Osteoblast (primary cell): ENCODE results near the gene FAM120A. TPM values are rescaled to one million over a fixed set of nuclear protein-coding genes. Genes with fewer than 3 reads are reported as not detected.

Experiments
- DNase-seq: peaks from one replicate; pipeline ENCODE4 v3.0.0; 2011; ENCODE audit warnings: low spot score, mixed read lengths; ENCODE audit not compliant: insufficient read length; ENCODE audit errors: missing footprints
- H2AFZ ChIP-seq: 2 replicates; pipeline ENCODE4 v1.6.0; 2011; ENCODE audit warnings: mild to moderate bottlenecking, low read length
- H3K27ac ChIP-seq: 2 replicates; pipeline ENCODE4 v1.5.1; 2011; ENCODE audit warnings: mild to moderate bottlenecking, low read depth, low read length, moderate library complexity
- H3K27me3 ChIP-seq: 2 replicates; pipeline ENCODE4 v1.6.0; 2012; ENCODE audit warnings: mild to moderate bottlenecking, control low read depth, inconsistent platforms, low read length, moderate library complexity; ENCODE audit not compliant: insufficient read depth
- H3K36me3 ChIP-seq: 2 replicates; pipeline ENCODE4 v1.5.1; 2011; ENCODE audit warnings: mild to moderate bottlenecking, low read length, control low read depth, moderate library complexity; ENCODE audit not compliant: insufficient read depth
- H3K4me1 ChIP-seq: 2 replicates; pipeline ENCODE4 v1.5.1; 2011; ENCODE audit warnings: mild to moderate bottlenecking, low read length, control low read depth, moderate library complexity; ENCODE audit not compliant: insufficient read depth
- H3K4me2 ChIP-seq: 2 replicates; pipeline ENCODE4 v1.6.0; 2011; ENCODE audit warnings: mild to moderate bottlenecking, low read length; ENCODE audit not compliant: insufficient read depth
- H3K4me3 ChIP-seq: fragments of 200-600 bp; sonication (generic); 3 replicates; pipeline ENCODE4 v1.5.1; 2012; ENCODE audit warnings: mild to moderate bottlenecking, low read length, inconsistent platforms; ENCODE audit not compliant: insufficient read depth
- H3K79me2 ChIP-seq: 2 replicates; pipeline ENCODE4 v1.6.0; 2012; ENCODE audit warnings: mild to moderate bottlenecking, low read length, control low read depth, inconsistent platforms; ENCODE audit not compliant: insufficient read depth
- H3K9me3 ChIP-seq: 2 replicates; pipeline ENCODE4 v1.5.1; 2011; ENCODE audit warnings: low read depth, low read length, control low read depth
- H4K20me1 ChIP-seq: 2 replicates; pipeline ENCODE4 v1.6.0; 2012; ENCODE audit warnings: mild to moderate bottlenecking, low read length, control low read depth; ENCODE audit not compliant: insufficient read depth
- CTCF ChIP-seq: IDR thresholded peaks from 2 replicates; pipeline ENCODE4 v1.5.1; 2011; ENCODE audit warnings: mild to moderate bottlenecking, low read depth, low read length, moderate library complexity; ENCODE audit errors: extremely low read depth
- total RNA-seq: library from RNA; depleted of rRNA; stranded (reverse); fragments of >200 nt; gene quantifications from 2 replicates; pipeline ENCODE4 v1.2.3, GENCODE V29; 2012

The FAM120A gene
- total RNA-seq, 1 donor: 136 TPM

- Histone ChIP-seq H3K79me2 (peaks cover 91% of the 10 kb centered on the region), H3K9me3 (no peaks in the 10 kb centered on the region), H3K36me3 (no peaks in the 10 kb centered on the region), H2AFZ (no peak overlapping the region), H3K27ac (no peak overlapping the region), H3K27me3 (no peaks in the 10 kb centered on the region), H3K4me3 (no peak overlapping the region), H3K4me2 (no peak overlapping the region), H3K4me1 (peaks cover 8% of the 10 kb centered on the region), H4K20me1 (peaks cover 76% of the 10 kb centered on the region)
- no peak for DNase-seq
- TF ChIP-seq CTCF: no peak
Observed at GRCh38 chr9:93590609-93591234, 139.2 kb downstream of the FAM120A start.

- Histone ChIP-seq H2AFZ (no peak overlapping the region), H3K4me2 (no peak overlapping the region), H3K4me1 (peaks cover 8% of the 10 kb centered on the region), H4K20me1 (peaks cover 74% of the 10 kb centered on the region), H3K79me2 (peaks cover 89% of the 10 kb centered on the region), H3K36me3 (no peaks in the 10 kb centered on the region), H3K27ac (no peak overlapping the region), H3K4me3 (no peak overlapping the region), H3K27me3 (no peaks in the 10 kb centered on the region), H3K9me3 (no peaks in the 10 kb centered on the region)
- TF ChIP-seq CTCF: no peak
- no peak for DNase-seq
Observed at GRCh38 chr9:93591301-93592007, 140.0 kb downstream of the FAM120A start.

GRCh38 chr9:93592008-93592642 is 140.6 kb downstream of the FAM120A start:
- Histone ChIP-seq H3K4me2 (no peak overlapping the region), H3K9me3 (no peaks in the 10 kb centered on the region), H3K79me2 (peaks cover 84% of the 10 kb centered on the region), H3K4me3 (no peak overlapping the region), H3K27ac (no peak overlapping the region), H3K27me3 (no peaks in the 10 kb centered on the region), H3K4me1 (peaks cover 8% of the 10 kb centered on the region), H4K20me1 (peaks cover 70% of the 10 kb centered on the region), H2AFZ (no peak overlapping the region), H3K36me3 (no peaks in the 10 kb centered on the region)
- TF ChIP-seq CTCF: no peak
- no peak for DNase-seq

GRCh38 chr9:93592643-93593021 is 141.1 kb downstream of the FAM120A start:
- peaks cover 84% of the 10 kb centered on the region for H3K79me2 ChIP-seq
- no peaks in the 10 kb centered on the region for H3K36me3 ChIP-seq
- no peak overlapping the region for H3K4me2 ChIP-seq
- no peak overlapping the region for H3K4me3 ChIP-seq
- no peaks in the 10 kb centered on the region for H3K9me3 ChIP-seq
- DNase-seq: no peak
- H3K4me1 ChIP-seq: peaks cover 8% of the 10 kb centered on the region
- no peak overlapping the region for H3K27ac ChIP-seq
- H4K20me1 ChIP-seq: peaks cover 69% of the 10 kb centered on the region
- no peaks in the 10 kb centered on the region for H3K27me3 ChIP-seq
- no peak overlapping the region for H2AFZ ChIP-seq
- TF ChIP-seq CTCF: peak; percentile 15
